ENCODE results near the gene AKR7A2. TPM values are rescaled to one million over a fixed set of nuclear protein-coding genes. Genes with fewer than 3 reads are reported as not detected.

AKR7A2 gene
- total and polyA plus RNA-seq, 9 of the 15 experiments (the other 6 are each of a cell fraction or from before 2014, with no cell fraction given) = 2.0 to 78.4 (median 49.4) TPM

GRCh38 chr1:19315378-19316198, 3.6 kb upstream of the AKR7A2 start (continued):
- TF ChIP-seq ZNF280B (CRISPR knock-in tag; IDR thresholded peaks at IDR 0.05) = no peak
- peak; percentile 97 for TF ChIP-seq ZNF263 (CRISPR knock-in tag; IDR thresholded peaks at IDR 0.05; ENCODE audit: borderline replicate concordance)
- TF ChIP-seq STAT6 (CRISPR knock-in tag; IDR thresholded peaks at IDR 0.05) = no peak
- no peak for TF ChIP-seq U2AF2 (optimal IDR thresholded peaks at IDR 0.05; ENCODE audit: low read depth, low read length)
- TF ChIP-seq POLR3A (IDR thresholded peaks at IDR 0.05; ENCODE audit: borderline replicate concordance, extremely low read depth, insufficient read depth, insufficient read length) = no peak
- TF ChIP-seq ZBTB11 (CRISPR knock-in tag; IDR thresholded peaks at IDR 0.05) = peak in 2 of 3 experiments; percentile 36 to 91; a peak in 2 of 6 replicates
- no peak for TF ChIP-seq EGR1 (conservative IDR thresholded peaks at IDR 0.05)
- TF ChIP-seq ZNF318 (IDR thresholded peaks at IDR 0.05; ENCODE audit: borderline replicate concordance in 1 of 2, low read depth in 1 of 2) = no peak

All from K562 (cell line).